ENCODE data around the gene EP400. TPM values are rescaled to one million over a fixed set of nuclear protein-coding genes. Genes with fewer than 3 reads are reported as not detected.
"Not testable (repeated sequence)": the region's sequence is repeated elsewhere in the genome, so short reads cannot be mapped to it uniquely, and the experiment has no call there.

The EP400 gene
- polyA plus RNA-seq, 4 donors: 8.6 to 28.9 (median 12.8) TPM

DNA sequence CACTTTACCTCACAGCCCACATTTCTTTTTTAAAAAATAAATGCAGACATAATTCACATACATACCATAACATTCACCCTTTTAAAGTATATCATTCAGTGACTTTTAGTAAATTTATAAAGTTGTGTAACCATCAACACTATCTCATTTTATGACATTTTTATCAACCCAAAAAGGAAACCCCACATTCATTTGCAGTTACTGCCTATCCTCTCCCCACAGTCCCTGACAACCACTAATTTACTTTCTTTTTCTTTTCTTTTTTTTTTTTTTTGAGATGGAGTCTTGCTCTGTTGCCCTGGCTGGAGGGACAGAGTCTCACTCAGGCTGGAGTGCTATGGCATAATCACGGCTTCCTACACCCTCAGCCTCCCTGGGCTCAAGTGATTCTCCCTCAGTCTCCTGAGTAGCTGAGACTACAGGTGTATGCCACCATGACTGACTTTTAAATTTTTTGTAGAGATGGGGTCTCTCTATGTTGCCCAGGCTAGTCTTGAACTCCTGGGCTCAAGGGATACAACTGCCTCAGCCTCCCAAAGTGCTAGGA, 1.5 kb upstream of the EP400 start:
- Histone ChIP-seq H3K9me3 (ENCODE audit: control insufficient read depth in 2 of 2, insufficient read depth in 1 of 2, low read depth in 1 of 2, low read length in 1 of 2) (peaks cover 0 to 2% of the 10 kb centered on the region in 2 donors), H3K27me3 (ENCODE audit: control insufficient read depth in 3 of 3, insufficient read depth in 3 of 3, low read length in 3 of 3) (no peaks in the 10 kb centered on the region), H3K4me1 (ENCODE audit: control insufficient read depth in 3 of 3, insufficient read depth in 2 of 3, low read depth in 1 of 3, low read length in 2 of 3) (peaks cover 0 to 4% (median 0%) of the 10 kb centered on the region in 3 donors), H3K4me3 (ENCODE audit: low read depth in 1 of 3, low read length in 3 of 3) (no peak overlapping the region), H3K36me3 (ENCODE audit: control insufficient read depth in 3 of 3, insufficient read depth in 2 of 3, low read depth in 1 of 3, low read length in 3 of 3) (peaks cover 0 to 19% (median 5%) of the 10 kb centered on the region in 3 donors), H3K27ac (ENCODE audit: low read depth in 1 of 3, low read length in 2 of 3) (no peak overlapping the region)
- 45 to 81% (median 78%) methylated on average over 1 of the region's 1 CpG for WGBS, 3 donors
- DNase-seq (no peak), FAIRE-seq (no peak)

DNA sequence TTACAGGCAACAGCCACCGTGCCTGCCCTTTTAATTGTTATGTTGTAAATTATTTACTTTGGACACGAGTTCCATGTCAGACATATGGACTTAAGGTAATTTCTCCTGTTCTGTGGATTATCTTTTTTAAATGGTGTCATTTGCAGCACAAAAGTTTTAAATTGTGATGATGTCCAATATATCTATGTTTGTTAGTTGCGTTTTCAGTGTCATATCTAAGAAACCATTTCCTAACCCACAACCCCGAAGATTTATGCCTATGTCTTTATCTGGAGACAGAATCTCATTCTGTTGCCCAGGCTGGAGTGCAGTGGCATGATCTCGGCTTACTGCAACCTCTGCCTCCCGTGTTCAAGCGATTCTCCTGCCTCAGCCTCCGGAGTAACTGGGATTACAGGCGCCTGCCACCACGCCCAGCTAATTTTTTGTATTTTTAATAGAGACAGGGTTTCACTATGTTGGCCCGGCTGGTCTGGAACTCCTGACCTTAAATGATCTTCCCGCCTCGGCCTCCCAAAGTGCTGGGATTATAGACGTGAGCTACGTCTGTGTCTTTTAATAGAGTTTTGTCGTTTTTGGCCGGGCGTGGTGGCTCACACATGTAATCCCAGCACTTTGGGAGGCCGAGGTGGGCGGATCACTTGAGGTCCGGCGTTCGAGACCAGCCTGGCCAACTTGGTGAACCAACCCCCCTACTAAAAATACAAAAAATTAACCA, 870 bp upstream of the EP400 start:
- WGBS, 3 donors: 16 to 37% (median 21%) methylated on average over 23 of the region's 23 CpGs
- not testable (repeated sequence) for H3K9me3 ChIP-seq (ENCODE audit: control insufficient read depth in 2 of 2, insufficient read depth in 1 of 2, low read depth in 1 of 2, low read length in 1 of 2); H3K27me3 ChIP-seq (ENCODE audit: control insufficient read depth in 3 of 3, insufficient read depth in 3 of 3, low read length in 3 of 3); H3K4me1 ChIP-seq (ENCODE audit: control insufficient read depth in 3 of 3, insufficient read depth in 2 of 3, low read depth in 1 of 3, low read length in 2 of 3); FAIRE-seq
- peak in 1 of 2 donors; percentile 36 for DNase-seq
- peak overlapping the region in 2 of 3 donors; percentile 55 to 76 for H3K27ac ChIP-seq (ENCODE audit: low read depth in 1 of 3, low read length in 2 of 3)
- peak overlapping the region; percentile 49 to 99 (median 94) for H3K4me3 ChIP-seq (ENCODE audit: low read depth in 1 of 3, low read length in 3 of 3)
- H3K36me3 ChIP-seq (ENCODE audit: control insufficient read depth in 3 of 3, insufficient read depth in 2 of 3, low read depth in 1 of 3, low read length in 3 of 3): peaks cover 0 to 12% (median 0%) of the 10 kb centered on the region in 3 donors

DNA sequence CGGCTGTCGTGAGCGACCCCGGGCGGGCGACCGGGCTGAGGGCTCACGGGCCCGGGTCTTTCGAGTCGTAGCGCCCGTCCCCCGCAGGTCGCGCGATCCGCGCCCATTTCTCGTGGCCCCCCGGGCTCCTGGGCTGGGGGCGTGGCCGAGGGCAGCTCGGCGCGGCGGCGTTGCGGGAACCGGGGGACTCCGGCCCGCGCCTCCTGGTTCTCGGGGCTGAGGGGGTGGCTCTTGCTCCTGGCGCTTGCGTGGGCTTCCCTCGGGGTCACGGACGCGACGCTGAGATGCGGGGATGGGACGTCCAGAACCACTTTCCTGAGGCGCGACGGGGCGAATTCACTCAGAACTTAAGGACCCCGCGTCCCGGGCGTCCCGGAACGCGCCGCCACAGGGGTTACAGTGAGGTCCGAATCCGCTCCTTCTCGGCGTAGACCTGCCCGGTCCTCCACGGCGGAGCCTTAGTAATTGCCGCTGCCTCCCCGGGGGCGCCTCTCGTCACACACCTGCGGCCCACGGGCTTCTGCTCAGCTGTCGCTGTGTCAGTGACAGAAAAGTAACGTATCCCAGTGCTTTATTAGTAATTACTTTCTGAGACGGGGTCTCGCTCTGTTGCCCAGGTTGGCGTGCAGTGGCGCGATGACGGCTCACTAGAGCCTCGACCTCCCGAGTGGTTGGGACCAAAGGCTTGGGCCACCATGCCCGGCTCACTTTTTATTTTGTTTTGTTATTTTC, 606 bp downstream of the EP400 start:
- peaks cover 0 to 4% (median 0%) of the 10 kb centered on the region in 3 donors for H3K4me1 ChIP-seq (ENCODE audit: control insufficient read depth in 3 of 3, insufficient read depth in 2 of 3, low read depth in 1 of 3, low read length in 2 of 3)
- H3K27me3 ChIP-seq (ENCODE audit: control insufficient read depth in 3 of 3, insufficient read depth in 3 of 3, low read length in 3 of 3): no peaks in the 10 kb centered on the region
- FAIRE-seq (no peak), DNase-seq (no peak)
- H3K27ac ChIP-seq (ENCODE audit: low read depth in 1 of 3, low read length in 2 of 3): peak overlapping the region in 2 of 3 donors; percentile 65 to 85
- H3K36me3 ChIP-seq (ENCODE audit: control insufficient read depth in 3 of 3, insufficient read depth in 2 of 3, low read depth in 1 of 3, low read length in 3 of 3): no peaks in the 10 kb centered on the region
- no peaks in the 10 kb centered on the region for H3K9me3 ChIP-seq (ENCODE audit: control insufficient read depth in 2 of 2, insufficient read depth in 1 of 2, low read depth in 1 of 2, low read length in 1 of 2)
- WGBS, 3 donors: 0 to 2% (median 1%) methylated on average over 37 to 79 of the region's 79 CpGs
- H3K4me3 ChIP-seq (ENCODE audit: low read depth in 1 of 3, low read length in 3 of 3): peak overlapping the region; percentile 78 to 99 (median 94)

DNA sequence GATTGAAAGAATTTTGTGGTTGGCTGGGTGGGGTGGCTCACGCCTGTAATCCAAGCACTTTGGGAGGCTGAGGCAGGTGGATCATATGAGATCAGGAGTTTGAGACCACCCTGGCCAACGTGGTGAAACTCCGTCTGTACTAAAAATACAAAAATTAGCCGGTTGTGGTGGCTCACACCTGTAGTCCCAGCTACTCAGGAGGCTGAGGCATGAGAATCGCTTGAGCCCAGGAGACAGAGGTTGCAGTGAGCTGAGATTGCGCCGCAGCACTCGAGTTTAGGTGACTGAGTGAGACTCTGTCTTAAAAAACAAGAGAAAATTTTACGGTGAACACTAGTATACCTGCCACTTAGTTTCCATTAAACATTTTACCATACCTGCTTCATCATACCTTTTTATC, 4.1 kb downstream of the EP400 start:
- not testable (repeated sequence) for H3K4me3 ChIP-seq (ENCODE audit: low read depth in 1 of 3, low read length in 3 of 3); DNase-seq; H3K36me3 ChIP-seq (ENCODE audit: control insufficient read depth in 3 of 3, insufficient read depth in 2 of 3, low read depth in 1 of 3, low read length in 3 of 3); H3K27ac ChIP-seq (ENCODE audit: low read depth in 1 of 3, low read length in 2 of 3); H3K27me3 ChIP-seq (ENCODE audit: control insufficient read depth in 3 of 3, insufficient read depth in 3 of 3, low read length in 3 of 3); H3K9me3 ChIP-seq (ENCODE audit: control insufficient read depth in 2 of 2, insufficient read depth in 1 of 2, low read depth in 1 of 2, low read length in 1 of 2); H3K4me1 ChIP-seq (ENCODE audit: control insufficient read depth in 3 of 3, insufficient read depth in 2 of 3, low read depth in 1 of 3, low read length in 2 of 3); FAIRE-seq
- WGBS, 3 donors: 93 to 96% (median 95%) methylated on average over 9 of the region's 9 CpGs

DNA sequence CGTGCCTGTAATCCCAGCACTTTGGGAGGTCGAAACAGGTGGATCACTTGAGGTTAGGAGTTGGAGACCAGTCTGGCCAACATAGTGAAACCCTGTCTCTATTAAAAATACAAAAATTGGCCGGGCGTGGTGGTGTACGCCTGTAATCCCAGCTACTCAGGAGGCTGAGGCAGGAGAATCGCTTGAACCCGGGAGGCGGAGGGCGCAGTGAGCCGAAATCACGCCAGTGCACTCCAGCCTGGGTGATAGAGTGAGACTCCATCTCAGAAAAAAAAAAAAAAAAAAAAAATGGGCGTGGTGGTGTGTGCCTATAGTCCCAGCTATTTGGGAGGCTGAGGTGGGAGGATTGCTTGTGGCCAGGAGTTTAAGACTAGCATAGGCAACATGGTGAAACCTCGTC, 4.7 kb downstream of the EP400 start:
- DNase-seq; H3K36me3 ChIP-seq (ENCODE audit: control insufficient read depth in 3 of 3, insufficient read depth in 2 of 3, low read depth in 1 of 3, low read length in 3 of 3); H3K27ac ChIP-seq (ENCODE audit: low read depth in 1 of 3, low read length in 2 of 3); FAIRE-seq; H3K4me3 ChIP-seq (ENCODE audit: low read depth in 1 of 3, low read length in 3 of 3); H3K9me3 ChIP-seq (ENCODE audit: control insufficient read depth in 2 of 2, insufficient read depth in 1 of 2, low read depth in 1 of 2, low read length in 1 of 2); H3K4me1 ChIP-seq (ENCODE audit: control insufficient read depth in 3 of 3, insufficient read depth in 2 of 3, low read depth in 1 of 3, low read length in 2 of 3); H3K27me3 ChIP-seq (ENCODE audit: control insufficient read depth in 3 of 3, insufficient read depth in 3 of 3, low read length in 3 of 3): not testable (repeated sequence)
- 90 to 92% (median 92%) methylated on average over 12 to 13 of the region's 13 CpGs for WGBS, 3 donors

DNA sequence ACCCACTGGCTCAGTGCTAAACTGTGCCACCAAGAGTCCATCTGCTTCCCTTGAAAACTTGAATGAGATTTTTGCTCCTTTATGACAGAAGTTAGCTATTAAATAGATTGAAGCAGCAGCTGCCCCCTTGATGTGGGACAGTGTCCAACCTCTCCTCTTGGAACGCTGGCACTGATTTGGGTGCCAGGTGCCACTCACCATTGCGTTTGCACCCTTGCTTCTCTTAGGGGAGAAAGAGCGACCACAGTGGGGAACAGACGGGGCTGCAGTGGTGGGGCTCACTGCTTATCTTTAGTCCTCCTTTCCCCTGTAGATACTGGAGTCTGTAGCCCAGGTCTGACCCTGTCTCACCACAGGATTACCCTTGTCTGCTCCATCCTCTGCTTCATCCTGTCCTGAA, 9.4 kb downstream of the EP400 start:
- Histone ChIP-seq H3K27me3 (ENCODE audit: control insufficient read depth in 3 of 3, insufficient read depth in 3 of 3, low read length in 3 of 3) (no peaks in the 10 kb centered on the region), H3K27ac (ENCODE audit: low read depth in 1 of 3, low read length in 2 of 3) (no peak overlapping the region), H3K9me3 (ENCODE audit: control insufficient read depth in 2 of 2, insufficient read depth in 1 of 2, low read depth in 1 of 2, low read length in 1 of 2) (no peaks in the 10 kb centered on the region), H3K4me1 (ENCODE audit: control insufficient read depth in 3 of 3, insufficient read depth in 2 of 3, low read depth in 1 of 3, low read length in 2 of 3) (peaks cover 0 to 2% (median 0%) of the 10 kb centered on the region in 3 donors), H3K4me3 (ENCODE audit: low read depth in 1 of 3, low read length in 3 of 3) (no peak overlapping the region), H3K36me3 (ENCODE audit: control insufficient read depth in 3 of 3, insufficient read depth in 2 of 3, low read depth in 1 of 3, low read length in 3 of 3) (peaks cover 6 to 18% (median 8%) of the 10 kb centered on the region in 3 donors)
- FAIRE-seq (no peak), DNase-seq (no peak)
- 61 to 85% (median 78%) methylated on average over 4 of the region's 4 CpGs for WGBS, 3 donors

DNA sequence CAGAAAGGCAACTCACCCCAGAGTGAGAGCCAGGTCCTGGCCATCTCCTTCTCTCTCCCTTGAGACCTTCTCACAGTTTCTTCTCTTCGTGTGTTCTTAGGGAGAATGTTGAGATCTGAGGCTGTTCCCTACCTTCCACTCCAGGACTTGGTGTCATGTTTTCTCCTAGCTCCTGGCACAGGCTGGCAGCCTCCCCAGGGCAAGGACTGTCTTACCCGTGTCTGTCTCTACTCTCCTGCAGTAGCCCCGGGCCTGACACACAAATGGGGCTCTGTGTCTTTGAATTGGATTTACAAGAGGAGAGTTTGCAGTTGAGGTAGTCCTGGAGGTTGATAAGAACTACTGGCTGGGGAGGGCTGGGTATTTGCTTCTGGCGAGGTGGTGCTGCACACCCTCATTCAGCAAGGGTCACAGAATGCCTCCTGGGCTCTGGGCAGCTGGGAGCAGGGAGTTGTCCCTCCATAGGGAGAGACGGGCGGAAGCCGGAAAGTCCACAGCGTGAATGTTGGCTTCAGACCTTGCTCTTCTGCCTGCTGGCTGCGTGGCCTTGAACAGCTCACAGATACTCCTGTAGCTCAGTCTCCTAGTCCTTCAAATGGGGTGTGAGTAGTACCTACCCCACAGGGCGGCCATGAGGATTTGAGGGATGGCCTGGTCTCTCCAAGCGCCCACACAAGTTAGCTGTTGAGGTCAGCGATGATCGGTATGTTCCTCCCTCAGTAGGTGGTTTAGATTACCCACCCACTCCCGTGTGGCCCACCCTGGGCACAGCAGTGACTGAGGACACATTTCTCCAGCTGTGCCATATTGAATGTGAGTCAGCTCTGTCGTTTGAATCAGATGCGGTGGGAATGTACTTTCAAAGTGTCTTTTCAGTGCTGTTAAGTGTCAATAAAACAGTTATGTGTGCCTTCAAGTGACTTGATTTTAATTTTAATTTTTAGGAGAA, 10.2 kb downstream of the EP400 start:
- Histone ChIP-seq H3K4me1 (ENCODE audit: control insufficient read depth in 3 of 3, insufficient read depth in 2 of 3, low read depth in 1 of 3, low read length in 2 of 3) (peaks cover 0 to 2% (median 0%) of the 10 kb centered on the region in 3 donors), H3K9me3 (ENCODE audit: control insufficient read depth in 2 of 2, insufficient read depth in 1 of 2, low read depth in 1 of 2, low read length in 1 of 2) (no peaks in the 10 kb centered on the region), H3K4me3 (ENCODE audit: low read depth in 1 of 3, low read length in 3 of 3) (no peak overlapping the region), H3K36me3 (ENCODE audit: control insufficient read depth in 3 of 3, insufficient read depth in 2 of 3, low read depth in 1 of 3, low read length in 3 of 3) (peaks cover 6 to 18% (median 8%) of the 10 kb centered on the region in 3 donors), H3K27me3 (ENCODE audit: control insufficient read depth in 3 of 3, insufficient read depth in 3 of 3, low read length in 3 of 3) (no peaks in the 10 kb centered on the region), H3K27ac (ENCODE audit: low read depth in 1 of 3, low read length in 2 of 3) (no peak overlapping the region)
- 78 to 83% (median 80%) methylated on average over 16 of the region's 16 CpGs for WGBS, 3 donors
- DNase-seq (no peak), FAIRE-seq (no peak)

All from small intestine (tissue), 7 donors.